Activated CD4-positive, alpha-beta memory T cell treated with anti-CD3 and anti-CD28 coated beads, Interleukin-2, amount 10 ng/mL, durations not matched to agents 7 days and 5 days (primary cell): ENCODE measurements around the gene PTP4A2. TPM values are rescaled to one million over a fixed set of nuclear protein-coding genes. Genes with fewer than 3 reads are reported as not detected.
A peak's percentile ranks its signal among the peaks of the same experiment; 100 is the strongest.

ENCODE experiments used
- CTCF ChIA-PET: fragments of 350-600 bp; sonication (Branson Sonifier 250); formaldehyde crosslinking; loops from one replicate; lab custom pipeline; 2021; ENCODE audit warnings: antibody characterized with exemption, inconsistent platforms; lab: Charles Lee
- POLR2A ChIA-PET: fragments of 350-600 bp; sonication (Branson Sonifier 250); formaldehyde crosslinking; loops from one replicate; lab custom pipeline; 2021; ENCODE audit warnings: antibody characterized with exemption; lab: Charles Lee
- DNase-seq: peaks from one replicate; pipeline ENCODE4 v3.0.0-alpha.2; 2020
- H3K27ac Mint-ChIP-seq: one replicate; pipeline ENCODE4 v1.8.0; 2021; ENCODE audit warnings: mild to moderate bottlenecking, mixed read lengths
- H3K27me3 Mint-ChIP-seq: one replicate; pipeline ENCODE4 v1.8.0; 2021; ENCODE audit warnings: mixed read lengths
- H3K36me3 Mint-ChIP-seq: one replicate; pipeline ENCODE4 v1.8.0; 2021; ENCODE audit warnings: low read depth, mixed read lengths
- H3K4me1 Mint-ChIP-seq: one replicate; pipeline ENCODE4 v1.8.0; 2021; ENCODE audit warnings: mixed read lengths
- H3K4me3 Mint-ChIP-seq: one replicate; pipeline ENCODE4 v1.8.0; 2021; ENCODE audit warnings: mild to moderate bottlenecking, mixed read lengths
- H3K9me3 Mint-ChIP-seq: one replicate; pipeline ENCODE4 v1.8.0; 2021; ENCODE audit warnings: mixed read lengths
- total RNA-seq, 2 experiments: library from RNA; stranded (reverse); gene quantifications; one replicate each; pipeline ENCODE4 v1.2.3, GENCODE V29; 2021

Gene PTP4A2
- total RNA-seq, 2 experiments from 2014 or later: 337 to 349 TPM

DNA sequence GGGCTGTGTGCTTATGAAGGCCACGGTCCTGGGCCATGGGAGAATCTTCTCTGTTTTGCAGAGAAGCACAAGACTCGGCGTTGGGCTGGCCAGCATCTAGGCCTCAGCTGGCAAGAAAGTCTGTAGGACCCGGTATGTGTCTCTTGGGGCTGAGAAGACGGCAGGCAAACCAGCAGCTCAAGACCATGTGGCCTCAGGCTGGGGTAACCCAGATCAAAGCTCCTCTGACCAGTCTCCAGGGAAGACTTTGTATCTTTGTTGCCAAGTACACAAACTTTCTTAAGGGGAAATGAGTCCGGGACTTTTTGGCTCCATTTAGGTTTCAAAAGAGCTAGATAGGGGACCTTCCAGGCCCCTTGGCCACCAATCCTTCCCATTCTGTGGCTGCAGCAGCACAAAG is 60.1 kb downstream of the PTP4A2 start:
- H3K4me1 Mint-ChIP-seq: peaks cover 4% of the 10 kb centered on the region
- no peak overlapping the region for H3K27ac Mint-ChIP-seq
- POLR2A ChIA-PET: interaction anchor here (0.6 to 1.5 kb wide), 2 partner anchors 22 to 106 kb away, joined by 3 to 4 read pairs; no protein-coding TSS in a partner anchor
- no peak for DNase-seq
- H3K9me3 Mint-ChIP-seq: peaks cover under 1% of the 10 kb centered on the region
- H3K36me3 Mint-ChIP-seq: peaks cover 1% of the 10 kb centered on the region
- H3K27me3 Mint-ChIP-seq: peaks cover 6% of the 10 kb centered on the region
- CTCF ChIA-PET: no interaction called here
- H3K4me3 Mint-ChIP-seq: no peak overlapping the region

DNA sequence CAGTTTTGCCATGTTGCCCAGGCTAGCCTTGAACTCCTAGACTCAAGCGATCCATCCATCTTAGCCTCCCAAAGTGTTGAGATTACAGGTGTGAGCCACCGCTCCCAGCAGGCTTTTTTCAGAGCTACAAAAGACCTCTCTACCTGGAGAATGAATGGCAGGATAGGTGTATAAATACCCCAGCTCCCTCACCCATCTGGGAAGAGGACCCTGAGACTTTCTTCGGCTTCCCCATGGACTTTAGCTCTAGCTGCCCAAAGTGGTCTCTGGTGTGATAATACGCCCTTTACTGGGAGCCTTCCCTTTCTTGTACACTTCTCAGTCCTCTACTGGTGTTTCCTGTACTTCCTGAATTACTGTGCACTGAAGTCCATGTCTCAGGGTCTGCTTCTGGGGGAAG is 60.6 kb downstream of the PTP4A2 start:
- Mint-ChIP-seq H3K9me3 (peaks cover 2% of the 10 kb centered on the region), H3K27me3 (peaks cover 6% of the 10 kb centered on the region), H3K27ac (no peak overlapping the region), H3K4me1 (peaks cover 9% of the 10 kb centered on the region), H3K4me3 (no peak overlapping the region), H3K36me3 (peaks cover 4% of the 10 kb centered on the region)
- CTCF ChIA-PET: no interaction called here
- no peak for DNase-seq
- POLR2A ChIA-PET: interaction anchor here (0.6 to 1.5 kb wide), 2 partner anchors 11 to 22 kb away, joined by 3 to 4 read pairs; no protein-coding TSS in a partner anchor

DNA sequence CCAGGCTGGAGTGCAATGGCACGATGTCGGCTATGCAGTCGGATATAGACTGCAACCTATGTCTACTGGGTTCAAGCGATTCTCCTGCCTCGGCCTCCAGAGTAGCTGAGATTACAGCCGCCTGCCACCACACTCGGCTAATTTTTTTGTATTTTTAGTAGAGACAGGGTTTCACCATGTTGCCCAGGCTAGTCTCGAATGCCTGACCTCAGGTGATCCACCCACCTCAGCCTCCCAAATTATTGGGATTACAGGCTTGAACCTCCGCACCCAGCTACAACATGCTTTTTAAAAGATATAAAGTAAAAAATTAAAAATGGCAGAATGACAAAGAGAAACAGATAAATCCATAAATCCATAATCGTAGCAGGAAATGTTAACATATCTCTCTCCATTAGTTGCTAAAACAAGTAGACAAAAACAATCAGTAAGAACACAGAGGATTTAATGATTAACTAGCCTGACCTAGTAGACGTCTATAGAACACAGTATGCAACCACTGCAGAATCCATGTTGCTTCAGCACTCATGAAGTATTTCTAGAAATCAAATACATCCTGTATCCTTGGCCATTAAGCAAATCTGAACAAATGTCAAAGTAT is 62.4 kb downstream of the PTP4A2 start:
- DNase-seq: no peak
- Mint-ChIP-seq H3K27ac (no peak overlapping the region), H3K4me1 (peaks cover 12% of the 10 kb centered on the region), H3K36me3 (peaks cover 4% of the 10 kb centered on the region), H3K4me3 (no peak overlapping the region), H3K27me3 (peaks cover 2% of the 10 kb centered on the region), H3K9me3 (peaks cover 2% of the 10 kb centered on the region)
- ChIA-PET POLR2A (no interaction called here), CTCF (interaction anchor here (1.0 kb wide), 1 partner anchor 27 kb away, joined by 5 read pairs; no protein-coding TSS in a partner anchor)

DNA sequence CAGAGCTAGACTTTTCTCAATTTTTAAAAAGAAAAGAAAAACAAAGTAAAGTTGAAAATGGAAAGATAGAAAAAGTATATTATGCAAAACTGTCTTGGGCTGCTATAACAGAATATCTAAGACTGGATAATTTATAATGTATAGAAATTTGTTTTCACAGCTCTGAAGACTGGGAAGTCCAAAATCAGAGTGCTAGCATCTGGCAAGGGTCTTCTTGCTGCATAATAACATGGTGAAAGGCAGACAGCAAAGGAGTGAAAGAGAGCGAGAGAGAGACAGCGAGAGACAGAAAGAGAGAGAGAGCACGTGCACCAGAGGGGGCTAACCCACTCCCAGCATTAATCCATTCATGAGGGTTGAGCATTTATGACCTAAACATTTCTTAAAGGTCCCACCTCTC is 63.2 kb downstream of the PTP4A2 start:
- DNase-seq: no peak
- POLR2A ChIA-PET: no interaction called here
- peaks cover 12% of the 10 kb centered on the region for H3K4me1 Mint-ChIP-seq
- H3K27ac Mint-ChIP-seq: no peak overlapping the region
- CTCF ChIA-PET: interaction anchor here (1.0 kb wide), 1 partner anchor 26 kb away, joined by 5 read pairs; no protein-coding TSS in a partner anchor
- peaks cover 4% of the 10 kb centered on the region for H3K36me3 Mint-ChIP-seq
- peaks cover 2% of the 10 kb centered on the region for H3K9me3 Mint-ChIP-seq
- H3K27me3 Mint-ChIP-seq: no peaks in the 10 kb centered on the region
- H3K4me3 Mint-ChIP-seq: no peak overlapping the region

DNA sequence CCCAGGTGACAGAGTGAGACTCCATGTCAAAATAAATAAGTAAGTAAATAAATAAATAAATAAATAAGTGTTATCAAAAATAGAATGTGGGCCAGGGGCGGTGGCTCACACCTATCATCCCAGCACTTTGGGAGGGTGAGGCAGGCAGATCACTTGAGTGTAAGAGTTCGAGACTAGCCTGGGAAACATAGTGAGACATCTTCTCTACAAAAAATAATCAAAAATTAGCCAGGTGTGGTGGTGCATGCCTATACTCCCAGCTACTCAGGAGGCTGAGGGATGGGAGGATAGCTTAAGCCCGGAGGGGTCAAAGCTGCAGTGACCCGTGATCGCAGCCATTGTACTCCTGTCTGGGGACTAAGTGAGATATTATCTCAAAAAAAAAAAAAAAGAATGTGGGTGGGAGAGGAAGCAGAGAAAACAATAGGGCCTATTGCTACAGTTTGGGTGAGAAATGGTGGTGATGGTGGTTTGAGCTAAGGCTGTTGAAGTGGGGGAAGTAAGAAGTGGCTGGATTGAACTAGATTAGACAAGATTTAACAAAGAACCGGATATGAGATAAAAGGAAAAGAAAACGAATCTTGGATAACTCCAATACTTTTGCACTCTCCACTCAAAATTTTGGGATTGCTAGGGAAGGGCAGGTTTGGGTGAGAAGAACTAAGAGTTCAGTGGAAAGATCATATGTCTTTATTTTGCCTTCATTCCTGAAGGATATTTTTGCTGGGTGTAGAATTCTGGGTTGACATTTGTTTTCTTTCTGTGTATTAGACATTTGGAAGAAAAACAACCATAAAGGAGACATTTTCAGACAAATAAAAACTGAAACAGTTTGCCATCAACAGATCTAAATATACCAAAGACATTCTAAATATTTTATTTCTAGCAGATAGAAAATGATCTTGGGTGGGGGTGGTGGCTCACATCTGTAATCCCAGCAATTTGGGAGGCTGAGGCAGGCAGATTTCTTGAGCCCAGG is 65.2 kb downstream of the PTP4A2 start:
- H3K27me3 Mint-ChIP-seq: peaks cover 2% of the 10 kb centered on the region
- peaks cover 2% of the 10 kb centered on the region for H3K9me3 Mint-ChIP-seq
- peaks cover 12% of the 10 kb centered on the region for H3K4me1 Mint-ChIP-seq
- peak overlapping the region; percentile 76 for H3K27ac Mint-ChIP-seq
- ChIA-PET POLR2A (interaction anchor here (1.2 kb wide), 1 partner anchor 14 kb away, joined by 3 read pairs; no protein-coding TSS in a partner anchor), CTCF (interaction anchor here (0.6 kb wide), 1 partner anchor 89 kb away, joined by 3 read pairs; no protein-coding TSS in a partner anchor)
- no peak overlapping the region for H3K4me3 Mint-ChIP-seq
- DNase-seq: no peak
- peaks cover 4% of the 10 kb centered on the region for H3K36me3 Mint-ChIP-seq

DNA sequence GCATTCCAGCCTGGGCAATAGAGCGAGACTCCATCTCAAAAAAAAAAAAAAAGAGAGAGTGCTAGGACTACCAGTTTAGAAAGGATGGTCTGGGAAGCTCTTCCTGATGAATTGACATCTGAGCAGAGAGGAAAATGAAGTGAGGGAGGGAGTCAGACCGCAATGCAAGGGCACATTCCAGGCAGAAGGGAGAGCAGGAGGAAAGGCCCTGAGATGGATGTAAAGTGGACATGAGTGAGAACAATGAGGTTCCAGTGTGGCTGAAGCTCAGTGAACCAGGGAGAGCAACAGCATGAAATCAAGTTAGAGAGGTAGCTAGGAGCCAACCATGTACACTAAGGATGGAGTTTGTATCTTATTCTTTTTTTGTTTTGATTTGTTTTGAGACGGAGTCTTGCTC is 66.5 kb downstream of the PTP4A2 start:
- H3K36me3 Mint-ChIP-seq: peaks cover 4% of the 10 kb centered on the region
- ChIA-PET CTCF (no interaction called here), POLR2A (interaction anchor here (1.0 to 1.8 kb wide), 3 partner anchors 12 to 73 kb away, joined by 3 to 5 read pairs (median 3); no protein-coding TSS in a partner anchor)
- DNase-seq: no peak
- peaks cover 2% of the 10 kb centered on the region for H3K9me3 Mint-ChIP-seq
- peaks cover 6% of the 10 kb centered on the region for H3K27me3 Mint-ChIP-seq
- H3K4me1 Mint-ChIP-seq: peaks cover 12% of the 10 kb centered on the region
- H3K4me3 Mint-ChIP-seq: no peak overlapping the region
- H3K27ac Mint-ChIP-seq: no peak overlapping the region

DNA sequence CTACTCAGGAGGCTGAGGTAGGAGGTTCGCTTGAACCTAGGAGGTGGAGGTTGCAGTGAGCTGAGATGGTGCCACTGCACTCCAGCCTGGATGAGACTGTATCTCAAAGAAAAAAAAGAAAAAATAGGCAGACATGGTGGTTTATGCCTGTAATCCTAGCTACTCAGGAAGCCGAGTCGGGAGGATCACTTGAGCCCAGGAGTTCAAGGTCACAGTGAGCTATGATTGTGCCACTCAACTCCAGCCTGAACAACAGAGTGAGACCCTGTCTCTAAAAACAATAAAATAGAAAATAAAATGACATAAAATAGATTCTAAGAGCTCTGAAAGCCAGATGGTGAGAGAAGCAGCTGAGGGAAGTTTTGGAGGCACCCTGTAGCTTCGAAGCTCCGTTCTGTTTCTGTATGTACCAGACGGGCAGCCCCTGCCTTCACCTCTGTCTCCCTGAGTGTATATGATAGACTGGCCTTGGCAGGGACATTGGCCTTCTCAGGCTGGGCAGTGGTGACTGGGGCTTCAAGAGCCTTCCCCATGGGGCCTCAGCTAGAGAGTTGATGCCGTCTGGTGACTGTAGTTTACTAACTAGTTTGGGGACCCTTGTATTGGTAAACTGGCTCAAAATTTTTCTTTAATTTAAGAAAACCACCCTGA is 68.0 kb downstream of the PTP4A2 start:
- H3K4me1 Mint-ChIP-seq: peaks cover 12% of the 10 kb centered on the region
- peaks cover 4% of the 10 kb centered on the region for H3K36me3 Mint-ChIP-seq
- POLR2A ChIA-PET: interaction anchor here (0.7 to 1.8 kb wide), 3 partner anchors 19 to 74 kb away, joined by 3 to 5 read pairs (median 4); no protein-coding TSS in a partner anchor
- no peak for DNase-seq
- peaks cover 6% of the 10 kb centered on the region for H3K27me3 Mint-ChIP-seq
- H3K9me3 Mint-ChIP-seq: peaks cover 2% of the 10 kb centered on the region
- H3K4me3 Mint-ChIP-seq: no peak overlapping the region
- CTCF ChIA-PET: interaction anchor here (0.7 to 1.1 kb wide), 2 partner anchors 36 to 75 kb away, joined by 4 read pairs; no protein-coding TSS in a partner anchor
- no peak overlapping the region for H3K27ac Mint-ChIP-seq

DNA sequence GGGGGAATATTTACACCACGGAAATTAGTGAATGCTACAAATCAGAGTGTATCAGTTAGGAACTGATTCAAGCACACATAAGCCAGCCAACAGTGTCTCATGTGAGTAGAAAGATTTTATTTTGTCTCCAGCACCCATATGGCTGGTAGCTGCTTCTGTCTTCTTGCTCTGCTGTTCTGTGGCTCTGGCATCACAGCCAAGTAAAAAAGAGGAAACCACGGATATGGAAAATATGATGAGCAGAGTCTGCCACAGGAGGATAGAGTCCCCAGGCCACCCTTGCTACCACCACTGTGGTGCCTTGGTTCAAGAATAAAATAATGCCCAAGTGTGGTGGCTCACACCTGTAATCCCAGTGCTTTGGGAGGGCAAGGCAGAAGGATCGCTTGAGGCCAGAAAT is 68.7 kb downstream of the PTP4A2 start:
- ChIA-PET POLR2A (interaction anchor here (0.6 kb wide), 1 partner anchor 34 kb away, joined by 3 read pairs; no protein-coding TSS in a partner anchor), CTCF (no interaction called here)
- Mint-ChIP-seq H3K36me3 (peaks cover 4% of the 10 kb centered on the region), H3K4me1 (peaks cover 12% of the 10 kb centered on the region), H3K27ac (no peak overlapping the region), H3K9me3 (peaks cover 2% of the 10 kb centered on the region), H3K27me3 (peaks cover 6% of the 10 kb centered on the region), H3K4me3 (no peak overlapping the region)
- no peak for DNase-seq

DNA sequence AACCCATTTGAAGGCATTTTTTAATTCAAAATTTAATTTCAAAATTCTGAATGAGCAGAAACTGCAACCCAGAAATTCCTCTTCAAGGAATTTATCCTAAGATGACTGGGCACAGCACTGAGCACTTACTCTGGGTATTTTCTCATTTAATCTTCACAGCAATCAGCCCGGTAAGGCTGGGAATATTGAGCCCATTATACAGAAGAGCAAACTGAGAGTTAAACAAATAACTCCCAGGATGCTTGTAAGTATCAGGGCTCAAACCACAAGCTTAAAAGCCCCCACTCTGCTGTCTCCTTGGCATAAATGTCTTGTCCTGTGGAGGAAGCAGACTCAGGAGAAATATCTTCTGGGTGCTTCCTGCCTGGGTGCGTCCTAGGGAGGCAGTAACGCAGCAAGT is 69.3 kb downstream of the PTP4A2 start:
- POLR2A ChIA-PET: interaction anchor here (0.6 kb wide), 1 partner anchor 34 kb away, joined by 3 read pairs; no protein-coding TSS in a partner anchor
- DNase-seq: no peak
- peaks cover 4% of the 10 kb centered on the region for H3K36me3 Mint-ChIP-seq

DNA sequence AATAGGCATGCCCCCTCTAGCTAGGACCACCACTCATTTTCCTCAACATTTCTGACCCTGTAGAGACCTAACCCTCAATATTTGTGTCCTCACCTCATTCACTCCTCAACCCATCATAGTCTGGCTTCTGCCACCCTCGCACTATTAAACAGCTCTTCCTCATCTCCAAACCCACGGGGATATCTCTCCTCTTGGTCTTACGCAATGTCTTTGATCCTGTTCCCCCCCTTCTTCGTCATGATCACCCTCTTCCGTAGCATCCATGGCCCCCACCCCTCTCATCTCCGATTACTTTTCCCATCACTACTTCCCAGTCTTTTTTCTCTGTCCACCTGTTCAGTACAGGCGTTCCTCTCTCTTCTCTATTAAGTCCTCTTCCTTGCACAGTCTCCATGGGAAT is 70.6 kb downstream of the PTP4A2 start:
- no peaks in the 10 kb centered on the region for H3K36me3 Mint-ChIP-seq
- H3K4me3 Mint-ChIP-seq: no peak overlapping the region
- H3K9me3 Mint-ChIP-seq: no peaks in the 10 kb centered on the region
- ChIA-PET POLR2A (no interaction called here), CTCF (no interaction called here)
- H3K27ac Mint-ChIP-seq: no peak overlapping the region
- H3K4me1 Mint-ChIP-seq: peaks cover 2% of the 10 kb centered on the region
- DNase-seq: no peak
- peaks cover 6% of the 10 kb centered on the region for H3K27me3 Mint-ChIP-seq

More for the DNA sequence above, 69.3 kb downstream of the PTP4A2 start:
- Mint-ChIP-seq H3K27ac (no peak overlapping the region), H3K4me1 (peaks cover 12% of the 10 kb centered on the region), H3K27me3 (peaks cover 6% of the 10 kb centered on the region), H3K9me3 (peaks cover 2% of the 10 kb centered on the region), H3K4me3 (no peak overlapping the region)
- CTCF ChIA-PET: no interaction called here

DNA sequence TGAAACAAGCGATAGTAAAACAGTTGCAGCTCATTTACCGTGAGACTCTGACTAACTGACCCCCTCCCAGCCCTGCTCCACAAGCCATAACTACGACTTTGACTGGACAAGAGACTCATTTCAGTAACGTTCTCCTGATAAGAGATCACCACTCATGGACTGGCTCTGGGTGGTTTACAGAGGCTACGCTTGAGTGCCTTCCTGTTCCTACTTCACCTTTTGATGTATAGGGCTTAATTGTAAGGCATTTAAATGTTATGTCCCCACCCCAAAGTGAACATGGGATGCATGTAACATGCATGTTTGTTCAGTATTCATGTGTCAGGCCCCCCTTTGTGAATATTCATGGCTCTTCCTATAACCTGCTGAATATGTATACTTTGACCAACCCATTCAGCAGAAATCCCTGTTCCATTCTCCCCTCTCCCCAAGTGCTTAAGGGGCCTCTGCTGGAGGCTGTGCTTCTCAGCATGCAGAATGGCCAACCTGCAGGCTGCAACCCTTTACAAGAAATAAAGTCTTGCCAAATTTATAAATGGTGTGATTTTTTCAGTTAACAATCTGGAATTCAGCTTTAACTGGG is 71.6 kb downstream of the PTP4A2 start:
- Mint-ChIP-seq H3K4me1 (no peaks in the 10 kb centered on the region), H3K4me3 (no peak overlapping the region), H3K27me3 (peaks cover 6% of the 10 kb centered on the region), H3K27ac (no peak overlapping the region), H3K9me3 (no peaks in the 10 kb centered on the region), H3K36me3 (no peaks in the 10 kb centered on the region)
- DNase-seq: no peak
- ChIA-PET POLR2A (interaction anchor here (1.0 kb wide), 1 partner anchor 15 kb away, joined by 3 read pairs; no protein-coding TSS in a partner anchor), CTCF (no interaction called here)
